Loucy (cell line): ENCODE measurements around the gene CLDN15.

ENCODE experiments used
- H2AFZ ChIP-seq: fragments of 200-600 bp; sonication (generic); 2 replicates; pipeline ENCODE4 v1.6.0; 2016; ENCODE audit warnings: antibody characterized with exemption, mild to moderate bottlenecking, low read length, moderate library complexity
- H3F3A ChIP-seq: fragments of 200-600 bp; 2 replicates; pipeline ENCODE4 v1.6.0; 2016; ENCODE audit warnings: antibody characterized with exemption, low read depth, mild to moderate bottlenecking
- H3K27me3 ChIP-seq: fragments of 200-600 bp; sonication (generic); 2 replicates; pipeline ENCODE4 v1.6.1; 2014; ENCODE audit warnings: low read length, mild to moderate bottlenecking; ENCODE audit not compliant: insufficient read depth, poor library complexity, severe bottlenecking
- H3K36me3 ChIP-seq: fragments of 200-600 bp; sonication (generic); 2 replicates; pipeline ENCODE4 v1.6.1; 2016; ENCODE audit warnings: low read length; ENCODE audit not compliant: insufficient read depth
- H3K4me1 ChIP-seq: fragments of 200-600 bp; sonication (generic); 2 replicates; pipeline ENCODE4 v1.5.1; 2014; ENCODE audit warnings: low read length, mild to moderate bottlenecking; ENCODE audit not compliant: insufficient read depth, poor library complexity, severe bottlenecking
- H3K4me2 ChIP-seq: fragments of 200-600 bp; sonication (generic); 2 replicates; pipeline ENCODE4 v1.6.0; 2014; ENCODE audit warnings: antibody characterized with exemption, low read length, low read depth, mild to moderate bottlenecking; ENCODE audit not compliant: poor library complexity, severe bottlenecking
- H3K4me3 ChIP-seq: fragments of 200-600 bp; sonication (generic); 2 replicates; pipeline ENCODE4 v1.5.1; 2014; ENCODE audit warnings: low read length, mild to moderate bottlenecking, mixed read lengths; ENCODE audit not compliant: poor library complexity, severe bottlenecking
- H3K79me2 ChIP-seq: fragments of 200-600 bp; sonication (generic); 2 replicates; pipeline ENCODE4 v1.6.1; 2014; ENCODE audit warnings: low read length; ENCODE audit not compliant: insufficient read depth
- H3K9ac ChIP-seq: fragments of 200-600 bp; sonication (generic); 2 replicates; pipeline ENCODE4 v1.6.0; 2014; ENCODE audit warnings: mild to moderate bottlenecking, low read depth, low read length, moderate library complexity; ENCODE audit not compliant: poor library complexity, severe bottlenecking
- H3K9me2 ChIP-seq: fragments of 200-600 bp; sonication (generic); replicated peaks from 2 replicates; pipeline ENCODE4 v1.6.1; 2016; ENCODE audit warnings: low read depth, low read length, mixed read lengths
- H3K9me3 ChIP-seq: fragments of 200-600 bp; sonication (generic); 2 replicates; pipeline ENCODE4 v1.6.1; 2014; ENCODE audit warnings: mild to moderate bottlenecking, antibody characterized with exemption, low read length, low read depth; ENCODE audit not compliant: insufficient read depth
- H4K20me1 ChIP-seq: fragments of 200-600 bp; sonication (generic); 2 replicates; pipeline ENCODE4 v1.6.0; 2014; ENCODE audit warnings: antibody characterized with exemption, low read length, mild to moderate bottlenecking; ENCODE audit not compliant: insufficient read depth, poor library complexity, severe bottlenecking
- CTCF ChIP-seq: fragments of 200-600 bp; sonication (generic); conservative IDR thresholded peaks from 2 replicates; pipeline ENCODE4 v1.5.1; 2014; ENCODE audit warnings: mild to moderate bottlenecking, antibody characterized with exemption, low read length
- EZH2phosphoT487 ChIP-seq: fragments of 200-600 bp; IDR thresholded peaks from 2 replicates; pipeline ENCODE4 v1.6.1; 2018; ENCODE audit warnings: antibody characterized with exemption, mild to moderate bottlenecking, moderate library complexity, borderline replicate concordance

Gene CLDN15

GRCh38 chr7:101245147-101245668 lies 7.6 kb upstream of the CLDN15 start:
- Histone ChIP-seq H3K36me3 (no peaks in the 10 kb centered on the region), H3K27me3 (no peaks in the 10 kb centered on the region), H3F3A (no peaks in the 10 kb centered on the region), H2AFZ (peak overlapping the region; percentile 62; the same call in 1 of the 2 replicates), H3K4me2 (peak overlapping the region; percentile 94), H3K79me2 (peaks cover 67% of the 10 kb centered on the region), H3K9ac (peak overlapping the region; percentile 92), H3K4me1 (peaks cover 10% of the 10 kb centered on the region), H4K20me1 (peaks cover 24% of the 10 kb centered on the region), H3K9me2 (no peaks in the 10 kb centered on the region), H3K4me3 (peak overlapping the region; percentile 100), H3K9me3 (no peaks in the 10 kb centered on the region)
- no peak for TF ChIP-seq EZH2phosphoT487
- TF ChIP-seq CTCF = no peak

- no peak for TF ChIP-seq EZH2phosphoT487
- peak; percentile 83 for TF ChIP-seq CTCF
- Histone ChIP-seq H3K4me3 (peak within 1 kb of the TSS; percentile 100), H2AFZ (peak within 1 kb of the TSS; percentile 86), H3K27me3 (no peaks in the 10 kb centered on the region), H3K9me3 (no peaks in the 10 kb centered on the region), H3K4me1 (peaks cover 7% of the 10 kb centered on the region), H3K4me2 (peak within 1 kb of the TSS; percentile 94), H3F3A (no peaks in the 10 kb centered on the region), H3K79me2 (peaks cover 61% of the 10 kb centered on the region), H3K9me2 (no peaks in the 10 kb centered on the region), H3K36me3 (no peaks in the 10 kb centered on the region), H4K20me1 (peaks cover 22% of the 10 kb centered on the region), H3K9ac (peak within 1 kb of the TSS; percentile 92)
These were observed 7.0 kb upstream of the CLDN15 start, which contains the start of gene FIS1 for GRCh38 chr7:101244375-101245146. TSS of gene FIS1 (minus strand) at chr7:101245081. CDS start at chr7:101245004, 77 bp downstream.

GRCh38 chr7:101243646-101244374 lies 6.2 kb upstream of the CLDN15 start:
- TF ChIP-seq CTCF (no peak), EZH2phosphoT487 (no peak)
- Histone ChIP-seq H3K27me3 (no peaks in the 10 kb centered on the region), H3K9ac (peak overlapping the region; percentile 92), H3K4me3 (peak overlapping the region; percentile 100), H3K4me2 (peak overlapping the region; percentile 94), H3K4me1 (peaks cover 7% of the 10 kb centered on the region), H3K9me3 (no peaks in the 10 kb centered on the region), H3K79me2 (peaks cover 53% of the 10 kb centered on the region), H3K36me3 (no peaks in the 10 kb centered on the region), H3F3A (no peaks in the 10 kb centered on the region), H3K9me2 (no peaks in the 10 kb centered on the region), H4K20me1 (peaks cover 22% of the 10 kb centered on the region), H2AFZ (no peak overlapping the region)
